Gastroesophageal sphincter (tissue), 4 donors: ENCODE results near the gene TNKS2. TPM values are rescaled to one million over a fixed set of nuclear protein-coding genes. Genes with fewer than 3 reads are reported as not detected.

Source experiments
- ATAC-seq: fragments of 150-250 bp; one replicate; pipeline ENCODE4 v1.9.1; 2016; ENCODE audit warnings: mild to moderate bottlenecking, moderate library complexity
- H3K27ac ChIP-seq, 4 donors: fragments of 200-600 bp; sonication (generic) in 3 of 4; 1 replicate in 3 of 4; 2 replicates in 1 of 4; pipeline ENCODE4 v1.5.1; 2016 to 2019
- H3K27me3 ChIP-seq: fragments of 200-600 bp; sonication (generic); one replicate; pipeline ENCODE4 v1.5.1; 2019
- H3K36me3 ChIP-seq, 2 donors: fragments of 200-600 bp; sonication (generic); one replicate each; pipeline ENCODE4 v1.5.1; 2019; ENCODE audit warnings: control low read depth in 1 of 2
- H3K4me1 ChIP-seq, 3 donors: fragments of 200-600 bp; sonication (generic); 1 replicate in 2 of 3; 2 replicates in 1 of 3; pipeline ENCODE4 v1.5.1; 2016 to 2019; ENCODE audit warnings: control low read depth in 2 of 3
- H3K4me3 ChIP-seq, 2 donors: fragments of 200-600 bp; sonication (generic); one replicate each; pipeline ENCODE4 v1.5.1; 2019; ENCODE audit warnings: mild to moderate bottlenecking in 1 of 2, moderate library complexity in 1 of 2
- H3K9me3 ChIP-seq, 3 donors: fragments of 200-600 bp; sonication (generic); one replicate each; pipeline ENCODE4 v1.5.1; 2017 to 2019; ENCODE audit warnings: control low read depth in 2 of 3
- EP300 ChIP-seq: sonication (generic); formaldehyde crosslinking; IDR thresholded peaks from one replicate; pipeline ENCODE4 v1.6.1; 2017; ENCODE audit warnings: antibody characterized with exemption, mild to moderate bottlenecking
- POLR2A ChIP-seq, 2 donors: fragments of 450-650 bp; IDR thresholded peaks; one replicate each; pipeline ENCODE4 v1.6.1; 2017; ENCODE audit warnings: antibody characterized with exemption in 2 of 2, mild to moderate bottlenecking in 2 of 2, moderate library complexity in 1 of 2
- POLR2AphosphoS5 ChIP-seq: sonication (generic); formaldehyde crosslinking; IDR thresholded peaks from one replicate; pipeline ENCODE4 v1.6.1; 2017; ENCODE audit warnings: antibody characterized with exemption
- WGBS, 2 donors: methylation state at CpG; one replicate each; pipeline ENCODE4 v1.1.5; 2018; ENCODE audit warnings: low coverage in 1 of 2; 5-methylcytosine and 5-hydroxymethylcytosine counted together
- total RNA-seq, 4 donors: library from RNA; depleted of rRNA; stranded (reverse); fragments of >200 nt; gene quantifications; one replicate each; pipeline ENCODE4 v1.1.0, GENCODE V29; 2016
- TF ChIP-seq, protein P1 (sequence below), 4 experiments: fragments of 200-600 bp in 2 of 4; fragments of 450-650 bp in 2 of 4; sonication (generic) in 1 of 4; IDR thresholded peaks; one replicate each; pipeline ENCODE4 v1.5.1; 2017 to 2019; ENCODE audit warnings: antibody characterized with exemption in 4 of 4, mild to moderate bottlenecking in 2 of 4, moderate library complexity in 2 of 4

Gene TNKS2
- total RNA-seq, 4 donors from 2014 or later: 40.6 to 49.7 (median 45.6) TPM

DNA sequence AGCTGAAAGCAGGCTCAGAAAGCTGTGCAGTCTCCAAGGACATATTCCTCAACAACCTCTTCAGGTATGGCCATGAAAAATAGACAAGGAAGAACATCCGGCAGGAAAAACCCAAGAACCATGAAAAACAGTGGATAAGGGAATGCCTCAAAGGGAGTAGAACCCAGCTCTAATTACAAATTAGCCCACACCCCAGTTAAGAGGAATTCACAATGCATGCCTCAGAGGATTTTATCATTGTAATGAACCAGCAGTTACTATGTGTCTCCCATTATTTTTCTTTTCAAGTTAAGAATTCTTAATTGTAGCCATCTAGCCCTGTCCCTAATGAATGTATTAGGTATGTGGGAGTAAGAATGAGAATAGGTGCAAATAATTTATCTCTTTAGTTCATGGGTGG is 19.7 kb upstream of the TNKS2 start:
- no peak for ATAC-seq
- Histone ChIP-seq H3K36me3 (no peaks in the 10 kb centered on the region), H3K27me3 (peaks cover 16% of the 10 kb centered on the region), H3K27ac (no peak overlapping the region), H3K4me3 (no peak overlapping the region), H3K4me1 (no peaks in the 10 kb centered on the region), H3K9me3 (no peaks in the 10 kb centered on the region)
- WGBS, 2 donors: 70% methylated on average over 1 of the region's 1 CpG; no CpG with 5 or more reads in 1 of the 2 donors
- TF ChIP-seq, protein P1, sequence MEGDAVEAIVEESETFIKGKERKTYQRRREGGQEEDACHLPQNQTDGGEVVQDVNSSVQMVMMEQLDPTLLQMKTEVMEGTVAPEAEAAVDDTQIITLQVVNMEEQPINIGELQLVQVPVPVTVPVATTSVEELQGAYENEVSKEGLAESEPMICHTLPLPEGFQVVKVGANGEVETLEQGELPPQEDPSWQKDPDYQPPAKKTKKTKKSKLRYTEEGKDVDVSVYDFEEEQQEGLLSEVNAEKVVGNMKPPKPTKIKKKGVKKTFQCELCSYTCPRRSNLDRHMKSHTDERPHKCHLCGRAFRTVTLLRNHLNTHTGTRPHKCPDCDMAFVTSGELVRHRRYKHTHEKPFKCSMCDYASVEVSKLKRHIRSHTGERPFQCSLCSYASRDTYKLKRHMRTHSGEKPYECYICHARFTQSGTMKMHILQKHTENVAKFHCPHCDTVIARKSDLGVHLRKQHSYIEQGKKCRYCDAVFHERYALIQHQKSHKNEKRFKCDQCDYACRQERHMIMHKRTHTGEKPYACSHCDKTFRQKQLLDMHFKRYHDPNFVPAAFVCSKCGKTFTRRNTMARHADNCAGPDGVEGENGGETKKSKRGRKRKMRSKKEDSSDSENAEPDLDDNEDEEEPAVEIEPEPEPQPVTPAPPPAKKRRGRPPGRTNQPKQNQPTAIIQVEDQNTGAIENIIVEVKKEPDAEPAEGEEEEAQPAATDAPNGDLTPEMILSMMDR (IDR thresholded peaks at IDR 0.05): no peak
- TF ChIP-seq EP300 (no peak), POLR2AphosphoS5 (no peak), POLR2A (IDR thresholded peaks at IDR 0.05) (no peak)

DNA sequence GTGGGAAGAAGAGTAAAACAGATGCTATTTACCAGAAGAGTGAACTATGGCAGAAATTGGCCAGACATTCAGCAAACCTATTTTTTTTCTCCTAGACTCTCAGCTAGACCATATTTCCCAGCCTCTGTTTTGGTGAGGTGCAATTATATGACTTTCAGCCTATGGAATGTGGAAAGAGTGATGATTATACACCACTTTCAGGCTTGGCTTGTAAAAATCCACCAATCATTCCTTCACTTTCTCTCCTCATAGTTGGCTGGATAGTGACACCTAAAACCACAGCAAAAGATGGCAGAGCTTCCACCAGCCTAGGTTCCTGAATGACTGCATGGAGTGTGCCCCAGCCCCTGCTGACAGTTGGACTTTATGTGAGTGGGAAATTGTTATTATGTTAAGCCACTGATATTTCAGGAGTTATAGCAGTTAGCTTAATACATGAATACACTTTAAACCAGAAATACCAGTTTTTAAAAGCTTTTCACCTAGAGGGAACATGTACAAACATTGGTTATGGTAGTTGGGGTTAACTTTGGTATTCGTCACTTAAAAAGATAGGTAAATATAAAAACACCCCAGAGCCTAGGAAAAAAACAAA is 19.1 kb upstream of the TNKS2 start:
- H3K4me1 ChIP-seq: no peaks in the 10 kb centered on the region
- TF ChIP-seq POLR2A (IDR thresholded peaks at IDR 0.05): no peak
- TF ChIP-seq EP300: no peak
- TF ChIP-seq POLR2AphosphoS5: no peak
- TF ChIP-seq, protein P1 (IDR thresholded peaks at IDR 0.05): no peak
- H3K36me3 ChIP-seq: no peaks in the 10 kb centered on the region
- 83 to 90% methylated on average over 1 of the region's 1 CpG for WGBS, 2 donors
- no peak for ATAC-seq
- H3K9me3 ChIP-seq: no peaks in the 10 kb centered on the region
- H3K4me3 ChIP-seq: no peak overlapping the region
- no peak overlapping the region for H3K27ac ChIP-seq
- peaks cover 16% of the 10 kb centered on the region for H3K27me3 ChIP-seq

DNA sequence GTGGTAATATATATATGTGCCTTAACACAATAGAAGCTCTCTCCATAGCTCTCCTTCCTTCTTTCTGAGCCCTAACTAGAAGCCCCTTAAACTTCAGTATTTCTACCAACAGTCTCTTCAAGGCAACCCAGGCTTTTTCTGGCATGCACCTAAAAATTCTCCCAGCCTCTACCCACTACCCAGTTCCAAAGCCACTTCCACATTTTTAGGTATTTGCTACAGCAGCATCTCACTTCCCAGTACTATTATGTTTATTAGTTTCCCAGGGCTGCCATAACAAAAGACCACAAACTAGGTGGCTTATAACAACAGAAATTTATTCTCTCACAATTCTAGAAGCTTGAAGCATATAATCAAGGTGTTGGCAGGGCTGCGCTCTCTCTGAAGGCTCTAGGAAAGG is 15.7 kb upstream of the TNKS2 start:
- no peak for ATAC-seq
- Histone ChIP-seq H3K27ac (no peak overlapping the region), H3K4me3 (no peak overlapping the region), H3K4me1 (no peaks in the 10 kb centered on the region), H3K9me3 (no peaks in the 10 kb centered on the region), H3K27me3 (peaks cover 4% of the 10 kb centered on the region), H3K36me3 (no peaks in the 10 kb centered on the region)
- WGBS, 2 donors: 100% methylated on average over 1 of the region's 1 CpG
- TF ChIP-seq EP300: no peak
- no peak for TF ChIP-seq POLR2AphosphoS5
- TF ChIP-seq, protein P1 (IDR thresholded peaks at IDR 0.05): no peak
- no peak for TF ChIP-seq POLR2A (IDR thresholded peaks at IDR 0.05)

DNA sequence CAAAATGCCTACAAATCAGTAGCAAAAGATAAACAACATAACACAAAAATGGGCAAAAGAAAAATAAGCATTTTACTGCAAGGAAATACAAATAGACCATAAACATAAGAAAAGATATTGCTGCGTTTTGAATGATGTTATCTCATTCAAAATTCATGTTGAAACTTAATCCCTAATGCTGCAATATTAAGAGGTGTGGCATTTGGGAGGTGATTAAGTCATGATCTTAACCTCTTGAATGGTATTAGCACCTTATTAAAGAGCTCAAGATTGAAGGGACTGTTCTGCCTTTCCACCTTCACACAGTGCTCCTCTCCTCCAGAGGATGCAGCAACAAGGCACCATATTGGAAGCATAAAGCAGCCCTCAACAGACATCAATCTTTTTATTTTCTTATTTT is 12.4 kb upstream of the TNKS2 start:
- no peak for ATAC-seq
- TF ChIP-seq, protein P1 (IDR thresholded peaks at IDR 0.05): no peak
- no peak for TF ChIP-seq EP300
- TF ChIP-seq POLR2A (IDR thresholded peaks at IDR 0.05): no peak
- TF ChIP-seq POLR2AphosphoS5: no peak

DNA sequence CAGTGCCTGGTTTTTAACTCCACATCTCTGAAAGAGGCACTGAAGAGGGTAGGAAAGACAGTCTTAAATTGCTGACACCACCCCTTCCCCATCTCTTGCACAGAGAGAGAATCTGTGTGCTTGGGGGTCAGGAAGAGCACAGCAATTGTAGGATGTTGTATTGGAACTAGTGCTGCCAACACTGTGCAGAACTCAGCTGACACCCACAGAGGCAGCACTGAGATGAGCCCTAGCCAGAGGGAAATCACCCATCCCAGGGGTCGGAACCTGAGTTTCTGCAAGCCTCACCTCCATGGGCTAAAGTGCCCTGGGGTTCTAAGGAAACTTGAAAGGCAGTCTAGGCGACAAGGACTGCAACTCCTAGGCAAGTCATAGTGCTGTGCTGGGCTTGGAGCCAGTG is 11.0 kb upstream of the TNKS2 start:
- H3K36me3 ChIP-seq: no peaks in the 10 kb centered on the region
- H3K4me1 ChIP-seq: no peaks in the 10 kb centered on the region
- no peaks in the 10 kb centered on the region for H3K27me3 ChIP-seq
- no peak for ATAC-seq
- H3K9me3 ChIP-seq: no peaks in the 10 kb centered on the region
- TF ChIP-seq, protein P1 (IDR thresholded peaks at IDR 0.05): no peak
- TF ChIP-seq POLR2A (IDR thresholded peaks at IDR 0.05) (no peak), POLR2AphosphoS5 (no peak), EP300 (no peak)
- no CpG with 5 or more reads among the region's 2 CpGs for WGBS, 2 donors
- no peak overlapping the region for H3K27ac ChIP-seq
- H3K4me3 ChIP-seq: no peak overlapping the region

More for the DNA sequence above, 12.4 kb upstream of the TNKS2 start:
- no peak overlapping the region for H3K4me3 ChIP-seq
- H3K4me1 ChIP-seq: no peaks in the 10 kb centered on the region
- no peaks in the 10 kb centered on the region for H3K36me3 ChIP-seq
- H3K27ac ChIP-seq: no peak overlapping the region
- no peaks in the 10 kb centered on the region for H3K9me3 ChIP-seq
- WGBS, 2 donors: 50 to 91% methylated on average over 1 of the region's 1 CpG
- H3K27me3 ChIP-seq: no peaks in the 10 kb centered on the region
